GM12874 (cell line): Measurements from ENCODE around the gene ATF6B.

Experiments used
- TF ChIP-seq, protein P1 (sequence below): IDR thresholded peaks from 2 replicates; pipeline ENCODE4 v1.5.1; 2011; ENCODE audit warnings: low read depth, mild to moderate bottlenecking, control low read depth, low read length, moderate library complexity; ENCODE audit not compliant: insufficient read depth

ATF6B gene

DNA sequence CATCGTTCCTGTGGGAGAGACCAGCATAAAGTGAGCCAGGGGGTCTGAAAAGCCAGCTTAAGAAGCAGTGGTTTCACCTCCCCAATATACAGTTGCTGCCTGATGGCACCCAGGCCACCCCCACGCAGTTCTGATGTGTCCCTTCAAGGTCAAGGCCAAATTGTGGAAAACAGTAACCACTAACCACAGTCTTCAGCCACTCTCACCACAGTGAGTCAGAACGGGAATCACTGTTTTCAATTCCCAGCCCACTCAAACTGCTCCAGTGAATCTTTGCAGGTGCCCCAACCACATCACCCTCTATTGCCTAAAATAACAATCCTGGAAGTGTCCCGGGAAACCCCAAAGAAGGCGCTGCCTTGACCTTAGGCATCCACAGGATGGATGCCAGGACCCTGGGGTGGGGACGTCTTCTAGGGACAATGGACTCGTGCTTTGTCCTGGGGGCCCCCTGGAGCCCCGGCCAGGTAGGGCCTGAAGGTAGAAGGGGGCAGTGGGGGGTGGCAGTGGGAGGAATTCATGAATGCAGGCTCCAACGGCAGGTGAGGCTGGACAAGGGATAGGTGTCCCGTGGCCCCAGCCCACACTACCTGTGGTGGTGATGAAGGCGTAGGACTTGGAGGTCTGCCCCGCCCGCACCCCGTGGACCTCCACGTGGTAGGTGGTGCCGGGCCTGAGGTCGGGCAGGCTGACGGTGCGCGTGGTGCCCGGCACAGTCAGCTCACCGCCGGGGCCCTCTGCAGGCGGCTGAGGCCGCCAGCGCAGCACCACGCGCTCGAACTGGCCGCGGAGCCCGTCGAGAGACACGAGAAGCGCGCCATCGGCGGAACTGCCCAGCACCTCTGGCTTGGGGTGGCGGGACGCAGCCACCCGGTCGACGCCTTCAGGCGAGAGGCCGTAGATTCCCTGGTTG is 41.1 kb downstream of the ATF6B start:
- TF ChIP-seq, protein P1, sequence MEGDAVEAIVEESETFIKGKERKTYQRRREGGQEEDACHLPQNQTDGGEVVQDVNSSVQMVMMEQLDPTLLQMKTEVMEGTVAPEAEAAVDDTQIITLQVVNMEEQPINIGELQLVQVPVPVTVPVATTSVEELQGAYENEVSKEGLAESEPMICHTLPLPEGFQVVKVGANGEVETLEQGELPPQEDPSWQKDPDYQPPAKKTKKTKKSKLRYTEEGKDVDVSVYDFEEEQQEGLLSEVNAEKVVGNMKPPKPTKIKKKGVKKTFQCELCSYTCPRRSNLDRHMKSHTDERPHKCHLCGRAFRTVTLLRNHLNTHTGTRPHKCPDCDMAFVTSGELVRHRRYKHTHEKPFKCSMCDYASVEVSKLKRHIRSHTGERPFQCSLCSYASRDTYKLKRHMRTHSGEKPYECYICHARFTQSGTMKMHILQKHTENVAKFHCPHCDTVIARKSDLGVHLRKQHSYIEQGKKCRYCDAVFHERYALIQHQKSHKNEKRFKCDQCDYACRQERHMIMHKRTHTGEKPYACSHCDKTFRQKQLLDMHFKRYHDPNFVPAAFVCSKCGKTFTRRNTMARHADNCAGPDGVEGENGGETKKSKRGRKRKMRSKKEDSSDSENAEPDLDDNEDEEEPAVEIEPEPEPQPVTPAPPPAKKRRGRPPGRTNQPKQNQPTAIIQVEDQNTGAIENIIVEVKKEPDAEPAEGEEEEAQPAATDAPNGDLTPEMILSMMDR, result no peak

DNA sequence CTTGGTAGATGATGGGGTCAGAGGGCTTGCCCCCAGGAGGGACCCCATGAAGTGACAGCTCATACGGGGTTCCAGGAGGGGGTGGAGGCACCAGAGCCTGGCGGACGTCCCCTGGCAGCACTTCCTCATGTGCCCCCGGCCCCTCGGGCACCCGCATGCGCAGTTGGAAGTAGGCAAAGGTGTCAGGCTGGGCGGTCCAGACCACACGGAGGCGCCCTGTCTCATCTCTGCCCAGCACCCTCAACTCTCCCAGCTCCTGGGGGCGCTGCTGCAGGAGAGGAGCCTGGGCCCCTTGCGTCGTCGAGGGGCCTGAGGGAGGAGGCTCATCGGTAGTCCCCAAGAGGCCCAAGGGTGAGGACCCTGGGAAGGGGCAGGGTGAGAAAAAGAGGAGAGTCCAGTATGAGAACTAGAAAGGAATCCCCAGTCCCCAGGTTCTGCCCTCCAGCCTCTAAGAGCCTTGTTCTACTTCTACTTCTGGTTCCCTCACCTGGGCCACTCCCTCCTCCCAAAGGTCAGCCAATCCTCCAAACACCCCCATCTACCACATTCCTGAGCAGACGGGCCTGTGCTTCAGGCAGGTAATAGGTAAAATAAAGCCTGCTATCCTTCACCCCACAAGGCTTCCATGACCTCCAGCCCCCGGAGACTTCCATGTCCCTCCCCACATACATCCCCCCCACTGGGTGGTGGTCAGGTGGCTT is 42.1 kb downstream of the ATF6B start:
- TF ChIP-seq, protein P1, result no peak

DNA sequence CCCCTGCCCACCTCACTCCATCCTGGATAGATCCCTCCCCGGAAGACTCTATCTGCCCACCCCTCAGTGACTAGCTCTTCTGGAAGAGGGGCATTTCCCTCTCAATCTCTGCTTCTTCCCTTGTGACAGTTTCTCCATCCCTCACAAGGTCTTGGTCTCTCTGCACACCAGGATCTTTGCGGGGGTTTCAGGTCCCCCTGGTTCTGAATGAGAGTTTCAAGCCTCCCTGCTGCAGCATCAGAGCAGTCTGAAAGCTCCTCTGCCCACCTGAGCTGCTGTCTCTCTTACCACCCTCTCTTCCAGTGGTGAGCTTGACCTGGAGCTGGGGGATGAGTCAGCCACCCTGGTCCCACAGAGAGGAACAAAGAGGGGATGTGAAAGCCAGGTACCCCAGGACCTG is 43.3 kb downstream of the ATF6B start:
- TF ChIP-seq, protein P1, result no peak

DNA sequence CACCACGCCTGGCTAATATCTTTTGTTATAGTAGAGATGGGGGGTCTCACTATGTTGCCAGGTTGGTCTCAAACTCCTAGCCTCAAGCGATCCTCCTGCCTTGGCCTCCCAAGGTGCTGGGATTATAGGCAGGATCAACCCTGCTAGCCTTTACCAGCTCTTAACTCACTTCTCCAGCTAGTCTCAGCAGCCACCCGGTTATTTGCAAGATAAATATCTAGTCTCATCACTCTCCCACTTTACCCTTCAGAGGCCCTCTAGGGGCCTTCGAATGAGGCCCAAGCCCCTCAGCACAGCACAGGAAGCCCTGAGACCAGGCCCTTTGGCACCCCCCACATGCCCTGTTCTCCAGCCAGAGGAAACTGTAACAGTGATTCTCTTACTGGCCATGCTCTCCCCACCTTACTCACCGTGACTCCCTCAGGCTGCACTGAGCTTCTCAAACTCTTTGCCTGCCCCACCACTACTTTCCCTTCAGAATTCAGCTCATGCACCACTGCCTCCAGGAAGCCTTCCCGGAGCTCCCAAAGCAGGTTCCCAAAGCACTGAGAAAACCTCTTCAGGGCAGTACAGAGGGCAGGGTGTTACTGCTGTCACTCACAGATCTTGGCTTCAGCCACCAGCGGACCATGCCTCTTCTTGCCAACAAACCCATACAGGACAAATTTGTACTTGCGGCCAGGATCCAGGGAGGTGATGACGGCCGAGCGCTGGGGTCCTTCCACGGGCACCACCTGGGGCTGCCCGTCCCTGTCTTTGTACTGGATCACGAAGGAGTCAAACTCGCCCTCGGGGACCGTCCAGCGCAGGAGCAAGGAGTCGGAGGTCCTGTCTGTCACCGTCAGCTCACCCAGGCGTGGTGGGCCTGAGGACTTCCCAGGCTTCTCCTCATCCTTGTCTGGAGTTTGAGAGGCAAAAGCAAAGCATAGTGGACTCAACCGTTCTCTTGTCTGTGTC is 44.0 kb downstream of the ATF6B start:
- TF ChIP-seq, protein P1, result no peak

DNA sequence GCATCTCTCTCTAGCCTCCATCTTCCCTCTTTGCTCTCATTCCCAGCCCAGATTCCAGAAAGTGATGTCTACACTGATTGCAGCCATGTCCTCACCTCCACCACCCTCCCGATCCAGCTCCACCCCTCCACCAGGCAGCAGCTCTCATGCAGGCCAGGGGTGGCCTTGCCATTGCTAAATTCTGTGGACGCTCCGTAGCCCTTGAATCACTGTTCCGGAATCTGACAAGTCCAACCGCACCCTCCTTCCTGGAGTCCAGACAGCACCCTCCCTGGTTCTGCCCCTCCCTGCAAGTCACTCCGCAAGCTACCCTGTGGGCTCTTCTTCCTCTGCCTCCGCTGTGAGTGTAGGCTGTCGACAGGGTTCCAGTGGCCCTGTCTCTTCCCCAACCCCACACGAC is 45.1 kb downstream of the ATF6B start:
- TF ChIP-seq, protein P1, result no peak

DNA sequence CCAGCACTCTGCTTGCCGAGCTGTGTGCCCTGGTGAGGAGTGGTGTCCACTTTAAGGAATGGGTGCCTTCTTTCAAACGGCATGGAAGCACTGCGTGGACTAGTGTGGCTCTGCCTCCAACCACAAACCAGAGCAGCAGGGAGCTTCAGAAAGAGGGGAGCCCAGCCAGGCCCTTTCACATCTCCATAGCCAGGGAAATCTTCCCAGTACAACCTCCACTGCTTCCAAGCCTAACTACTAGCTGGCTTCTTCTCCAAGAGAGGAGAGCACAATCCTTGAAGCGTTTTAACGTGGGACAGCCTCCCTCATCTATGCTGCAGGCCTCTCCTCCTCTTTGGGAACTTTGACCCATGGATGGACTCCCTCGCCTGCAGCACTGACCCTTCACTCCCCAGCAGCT is 45.6 kb downstream of the ATF6B start:
- TF ChIP-seq, protein P1, result no peak
